T-helper 9 cell (primary cell): Measurements from ENCODE around the gene CCL2.
"Not testable (repeated sequence)": the region's sequence is repeated elsewhere in the genome, so short reads cannot be mapped to it uniquely, and the experiment has no call there.

Experiments
- DNase-seq: peaks from one replicate; pipeline ENCODE4 v3.0.0-alpha.2; 2020
- total RNA-seq, 2 donors: gene quantifications; one replicate each; lab custom pipeline; 2026; lab: John Stamatoyannopoulos, UW

CCL2 gene
- total RNA-seq, result 0 reads per million in 2 donors

DNA sequence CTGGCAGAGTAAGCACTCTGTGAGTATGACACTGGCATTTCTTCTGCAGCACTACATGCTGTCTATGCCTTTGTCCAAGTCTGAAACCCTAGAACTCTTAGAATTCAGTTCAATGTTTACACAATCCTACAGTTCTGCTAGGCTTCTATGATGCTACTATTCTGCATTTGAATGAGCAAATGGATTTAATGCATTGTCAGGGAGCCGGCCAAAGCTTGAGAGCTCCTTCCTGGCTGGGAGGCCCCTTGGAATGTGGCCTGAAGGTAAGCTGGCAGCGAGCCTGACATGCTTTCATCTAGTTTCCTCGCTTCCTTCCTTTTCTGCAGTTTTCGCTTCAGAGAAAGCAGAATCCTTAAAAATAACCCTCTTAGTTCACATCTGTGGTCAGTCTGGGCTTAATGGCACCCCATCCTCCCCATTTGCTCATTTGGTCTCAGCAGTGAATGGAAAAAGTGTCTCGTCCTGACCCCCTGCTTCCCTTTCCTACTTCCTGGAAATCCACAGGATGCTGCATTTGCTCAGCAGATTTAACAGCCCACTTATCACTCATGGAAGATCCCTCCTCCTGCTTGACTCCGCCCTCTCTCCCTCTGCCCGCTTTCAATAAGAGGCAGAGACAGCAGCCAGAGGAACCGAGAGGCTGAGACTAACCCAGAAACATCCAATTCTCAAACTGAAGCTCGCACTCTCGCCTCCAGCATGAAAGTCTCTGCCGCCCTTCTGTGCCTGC, at the start of gene CCL2:
Gene CCL2, plus strand, starts transcription at position 635 of the 730 bp plus-strand sequence. Its CDS starts 65 bp downstream, at position 700.
- no peak for DNase-seq

DNA sequence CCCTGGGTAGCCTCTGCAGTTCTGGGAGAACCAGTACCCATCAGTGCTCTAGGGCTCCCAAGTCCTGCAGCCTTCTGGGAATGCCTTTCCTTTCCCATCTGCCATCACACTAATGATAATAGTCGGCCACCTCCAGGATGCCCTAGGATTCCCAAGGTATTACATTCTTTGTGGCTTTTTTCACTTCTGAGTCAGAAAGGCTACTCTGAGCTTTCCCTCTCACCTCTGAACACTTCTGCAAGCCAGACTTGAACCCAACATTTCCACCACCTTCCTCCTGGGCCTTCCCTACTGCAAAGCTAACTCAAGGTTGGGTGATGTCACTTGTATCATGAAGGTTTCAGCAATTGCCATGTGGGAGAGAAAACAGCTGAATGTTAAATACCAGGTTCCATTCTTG, 49.7 kb upstream of the CCL2 start:
- no peak for DNase-seq

DNA sequence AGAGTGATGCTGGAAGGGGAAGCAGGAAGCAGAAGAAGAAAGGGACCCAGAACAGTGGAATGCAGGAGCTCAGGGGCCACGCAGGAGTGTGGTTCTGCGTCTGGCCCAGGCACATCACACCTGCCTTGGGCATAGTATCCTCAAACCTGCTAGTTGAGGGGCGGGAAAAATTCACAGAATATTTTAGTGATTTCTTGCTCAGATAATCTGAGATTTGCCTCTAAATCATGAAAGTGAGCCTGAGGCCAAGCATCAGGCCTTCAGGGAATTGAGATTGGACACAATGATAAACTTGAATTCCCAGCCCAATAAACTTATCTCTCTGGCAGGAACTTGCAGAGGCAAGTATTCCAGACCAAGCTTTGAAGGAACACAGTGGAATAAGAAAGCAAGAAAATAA, 48.5 kb upstream of the CCL2 start:
- no peak for DNase-seq

DNA sequence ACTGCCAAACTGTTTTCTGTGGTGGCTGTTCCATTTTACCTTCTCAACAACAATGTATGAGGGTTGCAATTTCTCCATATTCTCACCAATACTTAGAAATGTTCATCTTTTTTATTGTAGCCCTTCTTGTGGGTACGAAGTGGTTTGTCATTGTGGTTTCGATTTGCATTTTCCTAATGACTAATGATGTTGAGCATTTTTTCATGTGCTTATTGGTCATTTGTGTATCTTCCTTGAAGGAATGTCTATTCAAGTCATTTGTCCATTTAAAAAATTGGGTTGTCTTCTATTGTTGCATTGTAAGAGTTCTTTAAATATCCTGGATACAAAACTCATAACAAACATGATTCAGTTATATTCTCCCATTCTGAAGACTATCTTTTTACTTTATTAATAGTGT, 47.5 kb upstream of the CCL2 start:
- no peak for DNase-seq

DNA sequence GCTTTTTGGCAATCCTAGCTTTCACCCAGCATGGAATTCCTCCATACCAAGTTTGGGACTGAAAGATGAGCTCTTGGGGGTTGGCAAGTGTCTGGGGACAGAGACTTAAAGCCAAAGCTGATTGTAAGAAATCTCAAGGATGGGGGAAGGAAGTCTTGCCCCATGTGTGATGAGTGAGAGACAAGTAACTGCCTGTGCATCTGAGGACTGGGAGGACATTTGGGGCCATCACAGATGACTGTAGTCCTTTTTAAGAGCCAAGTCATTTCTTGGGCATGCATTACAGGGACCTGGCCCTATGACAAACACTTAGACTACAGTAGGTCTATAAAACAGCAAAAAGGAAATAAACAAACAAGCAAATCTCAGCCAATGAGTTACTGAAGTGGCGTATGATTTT, 36.3 kb upstream of the CCL2 start:
- no peak for DNase-seq

DNA sequence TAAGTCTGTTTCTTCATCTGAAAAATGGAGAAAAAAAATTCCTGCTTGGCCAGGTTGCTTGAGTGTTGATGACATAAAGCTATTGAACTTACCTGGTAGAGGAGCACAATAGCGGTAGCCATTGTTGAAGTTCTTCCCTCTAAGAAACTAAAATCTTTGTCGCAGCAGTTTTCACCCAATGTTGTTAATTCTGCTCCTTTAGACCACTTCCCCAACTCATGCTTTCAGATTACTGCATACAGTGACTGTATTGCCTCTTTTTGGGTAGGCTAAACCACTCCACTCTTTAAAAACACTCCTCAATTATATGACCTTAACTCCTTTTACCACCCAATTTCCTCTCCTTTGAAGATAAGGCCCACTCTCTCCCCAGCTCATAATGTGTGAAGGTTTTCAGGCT, 35.7 kb upstream of the CCL2 start:
- DNase-seq, result no peak

DNA sequence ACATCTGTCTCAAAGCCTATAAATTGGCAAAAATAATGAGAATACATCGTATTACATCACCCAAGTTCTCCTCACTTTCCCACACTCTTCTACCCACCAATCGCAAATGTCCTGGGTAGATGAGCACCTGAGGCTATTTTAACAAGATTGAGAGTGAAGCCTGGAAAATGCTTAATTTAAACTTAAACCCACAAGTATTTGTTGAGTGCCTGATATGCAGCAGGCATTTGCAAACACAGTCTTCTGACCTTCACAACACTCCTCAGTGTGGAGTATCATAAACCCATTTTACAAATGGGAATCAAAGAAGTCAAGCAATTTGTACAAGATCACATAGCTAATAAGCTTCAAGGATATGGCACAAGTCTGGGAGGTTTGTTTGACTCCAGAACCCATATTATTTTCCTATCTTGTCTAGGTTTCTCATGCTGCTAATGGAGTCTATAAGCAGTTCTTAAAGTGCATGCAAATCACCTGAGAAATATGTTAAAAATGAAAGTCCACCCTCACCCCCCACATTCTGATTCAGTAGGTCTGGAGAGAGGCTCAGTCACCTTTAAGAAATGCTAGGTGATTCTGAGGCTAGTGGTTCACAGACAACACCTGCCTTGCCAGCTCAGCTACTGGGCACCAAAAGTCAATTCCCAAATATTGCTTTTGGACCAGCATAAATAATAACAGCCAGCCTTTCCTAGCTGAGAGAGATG, 34.9 kb upstream of the CCL2 start:
- no peak for DNase-seq

DNA sequence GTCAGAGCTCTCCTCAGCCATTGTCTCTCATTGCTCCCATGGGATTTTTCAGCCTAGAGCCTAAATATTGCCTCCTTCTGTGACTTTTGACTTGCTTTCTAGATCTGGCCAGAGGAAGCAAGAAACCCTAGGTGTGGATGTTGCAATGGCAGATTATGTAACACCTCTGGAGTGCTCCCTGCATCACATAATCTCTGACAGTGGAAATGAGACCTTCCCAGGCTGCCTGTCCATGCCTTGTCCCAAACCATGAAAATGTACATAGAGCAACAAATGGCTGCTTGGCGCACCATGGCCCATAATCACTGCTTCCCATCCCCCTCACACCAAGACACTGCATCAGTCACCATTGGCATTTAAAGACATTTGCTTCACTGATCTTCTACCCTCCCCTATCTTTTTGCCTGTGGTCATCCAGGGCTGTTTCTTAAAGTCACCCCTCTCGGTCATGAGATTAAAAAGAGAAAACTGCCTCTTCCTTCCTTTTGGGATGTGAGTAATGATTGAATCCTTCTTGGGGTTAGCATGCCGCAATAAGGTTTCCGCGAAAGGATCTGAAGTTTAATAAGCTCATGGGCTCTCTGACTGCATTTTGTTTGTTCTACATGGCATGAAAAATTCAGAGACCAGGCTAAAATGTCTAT, 34.2 kb upstream of the CCL2 start:
- DNase-seq, result no peak

DNA sequence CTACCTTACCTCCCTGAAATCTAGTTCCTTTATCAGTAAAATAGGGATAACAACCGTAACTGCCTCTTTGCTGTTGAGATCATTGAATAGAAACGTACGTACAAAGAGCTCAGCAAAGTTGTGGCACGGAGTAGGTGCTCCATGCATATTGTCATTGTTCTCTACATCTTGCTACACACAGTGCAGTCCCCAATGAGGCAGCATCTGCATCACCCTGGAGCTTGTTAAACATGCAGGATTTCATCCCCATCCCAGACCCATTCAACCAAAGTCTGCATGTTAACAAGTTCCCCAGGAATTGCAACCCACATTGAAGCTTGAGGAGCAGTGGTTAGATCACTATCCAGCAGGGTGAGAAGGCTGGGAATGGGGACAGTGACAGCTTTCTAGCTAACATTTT, 33.7 kb upstream of the CCL2 start:
- DNase-seq, result no peak

DNA sequence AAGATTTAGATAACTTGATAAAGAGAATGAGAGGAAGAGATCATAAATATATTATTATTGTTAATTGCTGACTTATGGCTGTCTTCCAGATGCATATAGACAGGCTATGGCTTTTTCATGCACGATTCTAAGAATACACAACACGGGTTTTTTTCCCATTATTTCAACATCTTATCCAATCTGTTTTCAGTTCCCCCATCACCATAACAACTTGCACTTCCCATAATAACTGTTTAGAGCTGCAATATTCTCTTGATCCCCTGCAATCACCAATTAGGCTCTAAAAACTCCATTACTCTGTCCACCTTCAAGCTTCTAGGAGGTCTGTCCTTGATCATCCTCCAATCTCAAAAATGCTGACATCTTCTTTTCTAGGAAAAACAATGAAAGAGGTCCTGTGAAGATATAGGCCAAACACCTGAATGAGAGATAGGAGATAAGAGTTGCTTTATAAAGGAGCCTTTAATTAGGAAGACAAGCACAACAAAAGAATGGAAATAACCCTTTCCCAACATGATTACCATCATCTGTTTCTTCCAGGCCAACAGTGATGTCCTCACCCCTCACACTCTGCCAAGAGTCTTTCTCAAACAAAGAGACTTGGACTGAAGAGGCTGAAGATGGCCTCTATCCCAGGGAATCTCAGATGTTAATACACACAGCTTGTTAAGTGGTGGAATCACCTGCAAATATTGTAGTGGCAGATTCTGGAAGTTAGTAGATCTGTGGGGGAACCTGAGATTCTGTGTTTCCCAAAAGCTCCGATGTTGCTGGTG, 32.2 kb upstream of the CCL2 start:
- no peak for DNase-seq

DNA sequence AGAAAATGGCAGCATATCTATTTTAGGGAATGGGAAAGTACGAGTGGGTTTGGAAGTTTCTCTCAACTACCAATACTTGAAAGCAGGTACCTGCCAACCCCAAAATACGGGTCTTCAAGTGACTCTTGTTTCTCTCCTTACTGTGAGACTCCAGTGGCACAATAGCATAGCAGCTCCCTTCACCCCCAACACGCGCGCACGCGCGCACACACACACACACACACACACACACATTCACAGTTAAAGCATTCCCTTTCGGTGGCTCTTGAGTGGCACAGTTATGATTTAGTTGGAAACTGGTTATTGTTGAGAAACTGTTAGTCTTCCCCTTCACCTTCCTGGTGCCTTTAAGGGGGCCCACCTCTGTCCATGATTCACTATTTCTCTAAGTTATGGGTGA, 30.0 kb upstream of the CCL2 start:
- no peak for DNase-seq

DNA sequence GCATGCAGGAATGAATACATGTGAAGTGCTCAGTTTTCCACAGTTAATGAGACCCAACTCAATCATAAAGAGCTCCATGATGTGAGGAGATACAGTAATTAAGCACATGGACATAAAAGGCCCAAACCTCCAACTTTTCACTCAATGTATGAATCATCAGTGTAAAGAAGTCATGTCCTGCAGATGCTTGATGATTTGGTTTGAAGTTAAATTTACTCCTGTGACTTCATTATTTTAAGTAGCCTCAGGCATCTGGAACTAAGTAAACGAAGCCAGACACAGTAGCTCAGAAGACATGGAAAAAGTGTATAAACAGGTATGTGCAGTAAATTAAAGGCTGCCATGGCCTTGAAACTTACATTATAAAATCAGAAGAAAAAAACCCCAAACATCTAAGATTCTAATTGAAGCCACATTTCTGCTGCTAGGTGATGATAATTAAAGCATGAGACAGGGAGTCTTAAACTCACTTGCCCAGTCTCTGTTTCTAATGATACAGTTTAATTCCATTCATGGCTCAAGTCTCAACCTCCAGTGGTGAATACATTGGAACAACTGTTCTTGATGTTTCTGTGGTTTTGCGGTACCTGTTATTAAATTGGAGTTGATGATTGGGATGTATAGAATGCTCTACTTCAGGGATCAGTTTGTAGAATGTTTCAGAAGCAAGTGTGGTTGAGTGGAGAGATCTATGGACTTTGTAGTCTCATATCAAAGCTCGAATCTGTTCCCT, 28.9 kb upstream of the CCL2 start:
- no peak for DNase-seq

DNA sequence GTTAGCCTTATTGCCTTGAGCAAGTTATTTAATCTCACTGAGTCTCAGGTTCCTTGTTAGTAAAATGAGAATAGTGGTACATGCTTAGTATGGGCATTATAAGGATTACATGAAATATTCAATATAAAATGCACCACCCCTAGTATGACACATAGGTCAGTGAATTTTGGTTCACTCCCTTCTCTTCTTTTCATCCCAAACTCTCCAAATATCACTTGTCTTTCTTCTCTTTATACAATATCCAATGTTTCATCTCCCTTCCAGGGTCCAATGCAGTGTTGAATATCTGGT, 28.4 kb upstream of the CCL2 start:
- DNase-seq, result no peak

DNA sequence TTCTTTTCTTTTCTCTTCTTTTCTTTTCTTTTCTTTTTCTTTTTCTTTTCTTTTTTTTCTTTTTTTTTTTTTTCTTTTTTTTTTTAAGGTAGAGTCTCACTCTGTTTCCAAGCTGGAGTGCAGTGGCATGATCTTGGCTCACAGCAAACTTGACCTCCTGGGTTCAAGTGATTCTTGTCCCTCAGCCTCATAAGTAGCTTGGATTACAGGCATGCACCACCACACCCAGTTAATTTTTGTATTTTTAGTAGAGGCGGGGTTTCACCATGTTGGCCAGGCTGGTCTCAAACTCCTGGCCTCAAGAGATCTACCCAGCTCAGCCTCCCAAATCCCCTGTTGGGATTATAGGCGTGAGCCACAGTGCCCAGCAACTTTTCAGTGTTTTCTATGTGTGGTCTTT, 27.8 kb upstream of the CCL2 start:
- not testable (repeated sequence) for DNase-seq

DNA sequence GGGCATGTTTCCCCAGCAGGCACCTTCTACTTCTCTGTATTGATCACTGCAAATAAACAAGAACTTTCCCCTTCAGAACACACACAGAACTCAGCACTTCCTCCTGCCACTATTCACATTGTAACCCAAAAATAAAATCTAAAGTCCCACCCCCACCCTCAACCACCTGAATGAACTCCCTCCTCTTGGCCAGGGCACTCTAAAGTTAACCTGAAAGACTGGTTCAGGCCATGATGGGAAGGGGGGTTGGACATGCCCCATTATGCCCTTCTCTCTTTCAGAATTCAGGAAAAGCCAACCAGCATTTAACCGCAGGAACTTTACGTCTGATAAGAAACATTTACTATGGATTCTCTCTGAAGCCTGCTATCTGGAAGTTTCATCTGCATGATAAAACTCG, 27.4 kb upstream of the CCL2 start:
- no peak for DNase-seq

DNA sequence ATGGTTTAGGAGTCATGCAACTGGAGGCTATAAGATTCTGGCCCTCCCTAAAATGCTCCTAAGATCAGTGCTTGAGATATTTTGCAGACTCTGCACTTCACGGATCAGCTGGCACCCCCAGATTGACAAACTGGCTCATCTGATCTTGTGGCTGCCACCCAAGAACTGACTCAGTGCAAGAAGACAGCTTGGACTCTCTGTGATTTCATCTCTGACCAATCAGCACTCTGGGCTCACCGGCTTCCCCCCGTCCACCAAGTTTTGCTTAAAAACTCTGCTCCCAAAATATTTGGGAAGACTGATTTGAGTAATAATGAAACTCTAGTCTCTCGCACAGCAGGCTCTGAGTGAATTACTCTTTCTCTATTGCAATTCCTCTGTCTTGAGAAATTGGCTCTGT, 26.3 kb upstream of the CCL2 start:
- no peak for DNase-seq

DNA sequence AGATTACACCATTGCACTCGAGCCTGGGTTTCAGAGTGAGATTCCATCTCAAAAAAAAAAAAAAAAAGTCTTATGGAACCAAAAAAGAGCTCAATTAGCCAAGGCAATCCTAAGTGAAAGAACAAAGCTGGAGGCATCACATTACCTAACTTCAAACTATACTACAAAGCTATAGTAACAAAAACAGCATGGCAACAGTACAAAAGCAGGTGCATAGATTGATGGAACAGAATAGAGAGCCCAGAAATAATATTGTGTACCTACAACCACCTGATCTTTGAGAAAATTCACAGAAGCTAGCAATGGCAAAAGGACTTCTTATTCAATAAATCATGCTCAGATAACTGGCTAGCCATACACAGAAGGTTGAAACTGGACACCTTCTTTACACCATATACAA, 24.7 kb upstream of the CCL2 start:
- no peak for DNase-seq

DNA sequence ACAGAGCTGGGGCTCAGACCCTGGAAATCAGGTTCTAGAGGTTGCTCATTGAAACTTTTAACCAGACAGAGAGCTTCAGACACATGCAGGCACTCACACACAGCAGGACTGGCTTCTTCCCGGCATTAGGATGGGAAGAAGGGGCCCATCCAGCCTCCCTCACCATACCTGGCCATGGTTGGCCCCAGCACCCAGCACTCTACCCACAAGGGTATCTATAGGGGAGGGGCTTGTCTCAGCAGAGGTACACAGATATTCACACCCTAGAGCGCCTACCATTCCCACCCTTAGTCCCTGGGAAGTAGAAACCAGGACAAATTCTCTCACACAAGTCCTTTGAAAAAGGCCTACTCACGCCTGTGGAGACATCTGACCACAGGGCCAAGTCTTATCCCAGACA, 20.5 kb upstream of the CCL2 start:
- DNase-seq, result no peak

DNA sequence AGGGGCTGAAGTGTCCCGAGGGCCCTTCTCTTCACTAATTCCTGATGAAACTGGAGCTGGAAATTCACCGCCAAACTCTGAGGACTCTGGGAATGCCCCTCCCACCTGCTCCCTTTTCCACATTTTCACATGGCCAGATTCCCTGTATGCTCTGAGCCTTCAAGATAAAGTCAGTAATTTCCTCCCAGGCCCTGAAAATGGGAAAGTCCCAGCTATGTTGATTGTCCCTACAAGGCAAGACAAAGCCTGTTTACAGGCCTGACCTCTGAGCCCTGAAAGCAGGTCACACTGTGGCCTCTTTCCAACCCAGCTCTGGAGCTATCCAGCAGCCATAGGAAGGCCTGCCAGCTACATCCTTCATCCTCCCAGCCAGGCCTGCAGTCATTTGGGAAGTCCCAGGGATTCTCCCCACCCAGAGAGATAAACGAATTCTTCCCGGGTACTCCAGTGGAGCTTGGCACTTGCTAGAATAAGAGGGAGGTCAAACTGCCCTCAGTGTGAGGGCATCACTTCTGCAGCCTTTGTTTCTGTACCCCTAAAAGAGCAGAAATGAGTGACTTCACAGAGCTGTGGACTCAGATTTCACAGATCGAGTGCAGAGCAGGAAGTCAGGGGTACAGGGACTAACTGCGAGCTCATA, 19.6 kb upstream of the CCL2 start:
- DNase-seq, result no peak

DNA sequence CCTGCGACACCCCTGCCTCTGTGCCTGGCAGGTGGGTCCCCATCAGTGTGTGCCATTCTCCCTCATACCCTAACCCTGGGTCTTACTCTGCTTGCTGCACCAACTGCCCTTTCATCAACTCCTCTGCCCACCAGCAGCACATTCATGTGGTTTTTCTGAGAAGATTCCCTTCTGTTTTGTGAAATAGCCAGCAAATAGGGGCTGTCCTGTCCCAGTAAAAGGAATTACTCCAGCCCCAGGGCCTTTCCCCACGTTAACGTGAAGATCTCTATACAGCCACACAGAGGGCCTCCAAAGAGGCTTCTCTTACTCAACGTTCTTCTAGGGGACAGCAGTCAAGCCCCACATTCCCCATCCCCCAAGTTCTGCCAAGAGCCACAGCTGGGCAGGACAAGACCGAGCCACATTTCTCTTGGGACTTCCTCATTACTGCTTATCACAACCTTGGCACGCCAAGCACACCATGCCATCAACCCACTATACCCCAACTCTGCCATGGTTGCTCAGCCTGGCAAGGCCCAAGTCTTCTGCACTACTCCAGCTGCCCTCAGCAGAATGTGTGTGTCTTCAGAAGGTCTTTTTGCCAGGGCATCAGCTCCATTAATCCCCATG, 18.7 kb upstream of the CCL2 start:
- DNase-seq, result no peak

DNA sequence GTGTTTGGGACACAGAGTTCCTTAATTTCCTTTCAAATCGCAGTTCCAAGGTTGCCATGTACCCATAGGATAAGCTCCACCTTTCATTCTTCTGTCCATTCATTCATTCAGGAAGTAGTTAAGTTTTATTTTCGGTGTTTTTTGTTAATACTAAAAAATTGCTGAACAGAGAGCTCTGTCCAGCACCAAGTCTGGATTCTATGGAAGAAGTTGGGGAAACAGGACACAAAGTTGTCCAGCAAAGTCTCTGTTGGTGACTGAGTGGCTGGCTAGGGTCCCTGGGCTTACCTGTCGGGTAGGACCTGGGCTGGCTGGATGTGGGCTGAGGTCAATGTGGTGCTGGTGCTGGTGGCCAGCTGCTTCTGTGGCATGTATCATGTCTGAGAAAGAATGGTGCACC, 17.6 kb upstream of the CCL2 start:
- no peak for DNase-seq

DNA sequence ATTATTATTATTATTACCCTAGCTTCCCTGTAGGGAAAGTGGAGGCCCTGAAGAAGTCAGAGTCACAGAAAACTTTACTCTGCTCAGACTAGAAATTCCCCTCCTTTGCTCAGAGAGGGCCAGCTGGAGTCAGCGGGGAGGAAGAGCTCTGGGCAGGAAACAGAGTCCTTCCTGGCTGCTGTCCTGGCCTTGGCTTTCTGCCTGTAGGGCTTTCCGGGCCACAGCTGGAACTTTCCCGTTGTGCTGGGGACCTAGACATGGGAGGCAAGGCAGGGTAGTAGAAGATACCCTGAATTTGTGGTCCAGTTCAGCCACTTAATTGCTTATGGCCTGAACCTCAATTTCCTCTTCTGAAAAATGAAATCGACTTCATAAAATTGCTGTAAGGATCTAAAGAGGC, 14.0 kb upstream of the CCL2 start:
- DNase-seq, result no peak
